ENCODE results near the gene PANX3.

DNA sequence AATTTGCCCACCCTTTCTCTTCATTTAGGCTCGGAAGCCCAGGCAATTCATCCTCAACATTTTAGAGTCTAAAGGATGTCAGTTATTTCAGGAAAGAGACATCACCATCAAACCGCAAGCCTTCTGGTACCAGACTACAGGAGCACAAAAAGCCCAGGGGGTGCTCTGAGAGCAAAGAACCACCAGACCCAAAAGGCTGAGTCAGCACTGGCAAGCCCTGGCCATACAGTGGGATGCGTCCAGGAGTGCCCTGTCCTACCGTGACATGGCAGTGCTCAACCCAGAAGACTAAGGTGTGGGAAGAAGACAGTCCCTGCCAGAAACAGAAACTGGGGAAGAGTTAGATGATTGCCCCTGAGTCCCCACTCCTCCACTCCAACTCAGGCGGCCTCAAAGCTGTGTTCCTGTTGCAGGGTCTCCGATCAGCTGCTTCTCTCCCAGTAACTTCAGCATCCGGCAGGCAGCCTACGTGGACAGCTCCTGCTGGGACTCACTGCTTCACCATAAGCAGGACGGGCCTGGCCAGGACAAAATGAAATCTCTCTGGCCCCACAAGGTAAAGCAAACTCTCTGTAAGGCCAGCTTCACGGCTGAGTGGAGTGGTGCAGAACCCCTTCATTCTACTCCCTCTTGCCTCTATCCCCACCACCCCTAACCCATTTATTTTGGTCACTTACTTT is 1.5 kb downstream of the PANX3 start:
- TF ChIP-seq JUN (IDR thresholded peaks at IDR 0.05; ENCODE audit: borderline replicate concordance, low read depth, low read length) (no peak), JUN (CRISPR knock-in tag; IDR thresholded peaks at IDR 0.05; ENCODE audit: borderline replicate concordance) (no peak), ZNF41 (CRISPR knock-in tag; conservative IDR thresholded peaks at IDR 0.05) (no peak), HDGF (IDR thresholded peaks at IDR 0.05) (no peak), SP1 (CRISPR knock-in tag; IDR thresholded peaks at IDR 0.05) (no peak), MTA1 (IDR thresholded peaks at IDR 0.05; ENCODE audit: borderline replicate concordance) (no peak), ZNF12 (CRISPR knock-in tag; IDR thresholded peaks at IDR 0.05) (no peak)
- TF ChIP-seq, protein P1, sequence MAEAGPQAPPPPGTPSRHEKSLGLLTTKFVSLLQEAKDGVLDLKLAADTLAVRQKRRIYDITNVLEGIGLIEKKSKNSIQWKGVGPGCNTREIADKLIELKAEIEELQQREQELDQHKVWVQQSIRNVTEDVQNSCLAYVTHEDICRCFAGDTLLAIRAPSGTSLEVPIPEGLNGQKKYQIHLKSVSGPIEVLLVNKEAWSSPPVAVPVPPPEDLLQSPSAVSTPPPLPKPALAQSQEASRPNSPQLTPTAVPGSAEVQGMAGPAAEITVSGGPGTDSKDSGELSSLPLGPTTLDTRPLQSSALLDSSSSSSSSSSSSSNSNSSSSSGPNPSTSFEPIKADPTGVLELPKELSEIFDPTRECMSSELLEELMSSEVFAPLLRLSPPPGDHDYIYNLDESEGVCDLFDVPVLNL (CRISPR knock-in tag; IDR thresholded peaks at IDR 0.05; ENCODE audit: low read depth): no peak

All from K562 (cell line).